Ascending aorta (tissue), 2 donors: ENCODE measurements around the gene CHMP3. TPM values are rescaled to one million over a fixed set of nuclear protein-coding genes. Genes with fewer than 3 reads are reported as not detected.
"Not testable (repeated sequence)": the region's sequence is repeated elsewhere in the genome, so short reads cannot be mapped to it uniquely, and the experiment has no call there.

Source experiments
- DNase-seq, 2 donors: peaks; one replicate each; pipeline ENCODE4 v3.0.0-alpha.2; 2019; ENCODE audit warnings: low spot score in 2 of 2
- H3K27ac ChIP-seq, 2 donors: fragments of 200-600 bp; sonication (generic); one replicate each; pipeline ENCODE4 v1.5.1; 2016 to 2017; ENCODE audit warnings: mild to moderate bottlenecking in 1 of 2
- H3K27me3 ChIP-seq: fragments of 200-600 bp; sonication (generic); one replicate; pipeline ENCODE4 v1.5.1; 2017
- H3K36me3 ChIP-seq, 2 donors: fragments of 200-600 bp; sonication (generic); one replicate each; pipeline ENCODE4 v1.5.1; 2016
- H3K4me1 ChIP-seq, 2 donors: fragments of 200-600 bp; sonication (generic); one replicate each; pipeline ENCODE4 v1.5.1; 2016 to 2017; ENCODE audit warnings: mild to moderate bottlenecking in 1 of 2
- H3K4me3 ChIP-seq, 2 donors: fragments of 200-600 bp; sonication (generic); one replicate each; pipeline ENCODE4 v1.5.1; 2016 to 2017; ENCODE audit warnings: mild to moderate bottlenecking in 1 of 2
- H3K9me3 ChIP-seq, 2 donors: fragments of 200-600 bp; sonication (generic); one replicate each; pipeline ENCODE4 v1.5.1; 2016
- intact Hi-C: fragments of 100-400 bp; cut with DNase I; formaldehyde crosslinking; loops from one replicate; pipeline ENCODE4 v1.15.1; 2023
- total RNA-seq: library from RNA; depleted of rRNA; stranded (reverse); fragments of >200 nt; gene quantifications from one replicate; pipeline ENCODE4 v1.1.0, GENCODE V29; 2016
- TF ChIP-seq, protein P1 (sequence below), 3 experiments: fragments of 200-600 bp in 2 of 3; fragments of 450-650 bp in 1 of 3; sonication (generic) in 2 of 3; IDR thresholded peaks; one replicate each; pipeline ENCODE4 v1.5.1; 2016 to 2019; ENCODE audit warnings: antibody characterized with exemption in 3 of 3, mild to moderate bottlenecking in 1 of 3, moderate library complexity in 1 of 3

Gene CHMP3
- total RNA-seq, 1 donor from 2014 or later = 69.3 TPM

DNA sequence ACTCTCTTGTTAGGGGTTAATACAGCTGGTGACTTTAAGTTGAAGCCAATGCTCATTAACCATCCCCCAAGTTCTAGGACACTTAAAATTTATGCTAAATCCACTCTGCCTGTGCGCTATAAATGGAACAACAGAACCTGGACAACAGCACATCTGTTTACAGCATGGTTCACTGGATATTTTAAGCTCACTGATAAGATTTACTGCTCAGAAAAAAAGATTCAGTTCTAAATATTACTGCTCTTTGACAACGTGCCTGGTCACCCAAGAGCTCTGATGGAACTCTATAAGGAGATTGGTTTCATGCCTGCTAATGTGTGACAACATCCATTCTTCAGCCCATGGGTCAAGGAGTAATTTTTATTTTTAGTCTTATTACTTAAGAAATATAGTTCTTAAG, 32.9 kb upstream of the CHMP3 start:
- H3K9me3 ChIP-seq = no peaks in the 10 kb centered on the region
- H3K36me3 ChIP-seq = no peaks in the 10 kb centered on the region
- no peaks in the 10 kb centered on the region for H3K27me3 ChIP-seq
- no peak overlapping the region for H3K27ac ChIP-seq
- intact Hi-C loops = no loop called here
- no peak overlapping the region for H3K4me3 ChIP-seq
- peaks cover 0 to 5% of the 10 kb centered on the region in 2 donors for H3K4me1 ChIP-seq
- TF ChIP-seq, protein P1, sequence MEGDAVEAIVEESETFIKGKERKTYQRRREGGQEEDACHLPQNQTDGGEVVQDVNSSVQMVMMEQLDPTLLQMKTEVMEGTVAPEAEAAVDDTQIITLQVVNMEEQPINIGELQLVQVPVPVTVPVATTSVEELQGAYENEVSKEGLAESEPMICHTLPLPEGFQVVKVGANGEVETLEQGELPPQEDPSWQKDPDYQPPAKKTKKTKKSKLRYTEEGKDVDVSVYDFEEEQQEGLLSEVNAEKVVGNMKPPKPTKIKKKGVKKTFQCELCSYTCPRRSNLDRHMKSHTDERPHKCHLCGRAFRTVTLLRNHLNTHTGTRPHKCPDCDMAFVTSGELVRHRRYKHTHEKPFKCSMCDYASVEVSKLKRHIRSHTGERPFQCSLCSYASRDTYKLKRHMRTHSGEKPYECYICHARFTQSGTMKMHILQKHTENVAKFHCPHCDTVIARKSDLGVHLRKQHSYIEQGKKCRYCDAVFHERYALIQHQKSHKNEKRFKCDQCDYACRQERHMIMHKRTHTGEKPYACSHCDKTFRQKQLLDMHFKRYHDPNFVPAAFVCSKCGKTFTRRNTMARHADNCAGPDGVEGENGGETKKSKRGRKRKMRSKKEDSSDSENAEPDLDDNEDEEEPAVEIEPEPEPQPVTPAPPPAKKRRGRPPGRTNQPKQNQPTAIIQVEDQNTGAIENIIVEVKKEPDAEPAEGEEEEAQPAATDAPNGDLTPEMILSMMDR (IDR thresholded peaks at IDR 0.05) = no peak
- no peak for DNase-seq

DNA sequence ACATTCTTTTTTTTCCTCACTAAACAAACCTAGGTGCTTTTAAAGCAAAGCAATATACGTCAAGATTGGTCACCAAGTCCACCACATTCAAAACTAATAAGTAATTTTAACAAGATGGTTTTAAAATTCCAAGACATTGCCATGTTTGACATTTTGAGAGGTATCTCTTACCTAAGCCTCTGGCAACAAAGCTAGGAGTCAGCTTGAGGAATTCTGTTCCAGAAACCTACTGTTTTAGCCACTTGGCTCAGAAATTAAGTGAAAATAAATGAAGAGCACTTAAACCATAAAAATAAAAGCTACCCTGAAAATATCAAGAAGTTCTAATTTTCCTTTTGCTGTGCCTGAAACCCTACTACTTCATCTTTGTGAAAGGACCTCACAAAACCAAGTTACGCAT, 30.0 kb upstream of the CHMP3 start:
- Histone ChIP-seq H3K4me3 (no peak overlapping the region), H3K36me3 (no peaks in the 10 kb centered on the region), H3K9me3 (no peaks in the 10 kb centered on the region), H3K27me3 (no peaks in the 10 kb centered on the region), H3K27ac (peak overlapping the region in 1 of 2 donors; percentile 33), H3K4me1 (peaks cover 0 to 5% of the 10 kb centered on the region in 2 donors)
- no peak for DNase-seq
- TF ChIP-seq, protein P1 (IDR thresholded peaks at IDR 0.05) = no peak
- intact Hi-C loops = no loop called here

GRCh38 chr2:86592547-86593230, 29.4 kb upstream of the CHMP3 start:
- intact Hi-C loops = no loop called here

DNA sequence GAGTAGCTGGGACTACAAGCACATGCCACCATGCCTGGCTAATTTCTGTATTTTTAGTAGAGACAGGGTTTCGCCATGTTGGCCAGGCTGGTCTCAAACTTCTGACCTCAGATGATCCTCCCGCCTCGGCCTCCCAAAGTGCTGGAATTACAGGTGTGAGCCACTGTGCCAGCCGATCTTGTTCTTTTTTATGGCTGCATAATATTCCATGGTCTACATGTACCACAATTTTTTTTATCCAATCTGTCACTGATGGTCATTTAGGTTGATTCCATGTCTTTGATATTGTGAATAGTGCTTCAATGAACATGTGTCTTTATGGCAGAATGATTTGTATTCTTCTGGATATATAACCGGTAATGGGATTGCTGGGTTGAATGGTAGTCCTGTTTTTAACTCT, 26.5 kb upstream of the CHMP3 start:
- H3K4me3 ChIP-seq, H3K4me1 ChIP-seq, DNase-seq, H3K9me3 ChIP-seq, intact Hi-C loops, H3K27me3 ChIP-seq, H3K36me3 ChIP-seq, H3K27ac ChIP-seq: not testable (repeated sequence)

More at GRCh38 chr2:86592547-86593230, 29.4 kb upstream of the CHMP3 start:
- no peaks in the 10 kb centered on the region for H3K9me3 ChIP-seq
- TF ChIP-seq, protein P1 (IDR thresholded peaks at IDR 0.05) = no peak
- no peak for DNase-seq
- H3K27ac ChIP-seq = no peak overlapping the region
- H3K4me3 ChIP-seq = no peak overlapping the region
- peaks cover 0 to 5% of the 10 kb centered on the region in 2 donors for H3K4me1 ChIP-seq
- H3K36me3 ChIP-seq = no peaks in the 10 kb centered on the region
- H3K27me3 ChIP-seq = no peaks in the 10 kb centered on the region

DNA sequence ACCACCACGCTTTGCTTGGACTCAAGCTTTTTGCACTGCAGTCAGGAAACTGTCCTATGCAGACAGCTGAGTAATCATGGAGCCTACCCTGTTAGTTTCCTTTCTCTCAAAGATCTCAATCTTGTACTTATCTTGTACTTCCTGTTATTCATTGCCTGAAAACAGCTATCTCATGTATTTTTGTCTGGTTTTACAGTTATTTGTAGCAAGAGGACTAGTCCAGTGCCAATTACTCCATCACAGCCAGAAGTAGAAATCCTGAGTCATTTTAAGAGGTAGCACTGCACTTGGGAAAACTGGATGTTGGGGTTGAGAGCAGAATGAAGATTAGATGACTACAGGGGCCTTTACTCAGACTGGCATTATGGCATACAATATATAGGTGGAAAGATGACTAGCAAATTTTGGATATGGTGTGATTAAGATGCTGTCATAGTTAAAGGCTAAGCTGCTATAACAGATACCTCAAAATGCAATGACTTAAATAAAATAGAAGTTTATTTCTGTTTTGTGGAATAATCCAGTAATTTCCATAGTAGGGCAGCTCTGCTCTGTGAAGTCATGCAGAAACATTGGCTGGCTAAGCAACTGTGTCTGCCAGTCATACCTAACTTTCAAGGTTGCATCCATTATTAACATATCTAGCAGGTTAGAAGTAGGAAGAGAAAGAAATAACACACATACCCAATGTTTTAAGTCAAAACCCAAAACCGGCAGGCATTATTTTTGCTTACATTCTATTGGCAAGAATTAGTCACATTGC, 21.1 kb upstream of the CHMP3 start:
- Histone ChIP-seq H3K4me1 (no peaks in the 10 kb centered on the region), H3K9me3 (no peaks in the 10 kb centered on the region), H3K4me3 (no peak overlapping the region), H3K27ac (peak overlapping the region; percentile 31 to 58), H3K27me3 (no peaks in the 10 kb centered on the region), H3K36me3 (no peaks in the 10 kb centered on the region)
- DNase-seq = no peak
- intact Hi-C loops = no loop called here
- TF ChIP-seq, protein P1 (IDR thresholded peaks at IDR 0.05) = no peak

DNA sequence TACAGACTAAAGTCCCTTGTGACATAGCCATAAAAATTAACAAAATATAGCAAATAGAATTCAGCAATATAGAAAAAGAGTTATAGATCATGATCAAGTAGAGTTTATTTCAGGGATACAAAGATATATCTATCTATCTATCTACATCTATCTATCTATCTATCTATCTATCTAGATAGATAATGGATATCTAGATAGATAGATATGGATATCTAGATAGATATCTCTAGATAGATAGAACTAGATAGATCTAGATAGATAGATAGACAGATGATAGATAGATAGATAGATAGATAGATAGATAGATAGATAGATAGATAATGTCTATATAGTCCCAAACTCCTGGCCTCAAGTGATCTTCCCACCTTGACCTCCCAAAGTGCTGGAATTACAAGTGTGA, 17.3 kb upstream of the CHMP3 start:
- DNase-seq = no peak
- TF ChIP-seq, protein P1 (IDR thresholded peaks at IDR 0.05) = no peak
- H3K4me3 ChIP-seq = no peak overlapping the region

More for the DNA sequence above, 17.3 kb upstream of the CHMP3 start:
- Histone ChIP-seq H3K4me1 (no peaks in the 10 kb centered on the region), H3K27ac (no peak overlapping the region), H3K36me3 (no peaks in the 10 kb centered on the region), H3K9me3 (no peaks in the 10 kb centered on the region), H3K27me3 (no peaks in the 10 kb centered on the region)
- intact Hi-C loops = no loop called here
